ENCODE results near the gene TRMT1L.

Gene TRMT1L

GRCh38 chr1:185108321-185108720 lies 48.4 kb downstream of the TRMT1L start:
- Histone ChIP-seq H3K14ac (ENCODE audit: low read length in 2 of 2) (no peak overlapping the region), H2BK120ac (ENCODE audit: low read depth, low read length) (no peak overlapping the region), H3K4me1 (ENCODE audit: control insufficient read depth, insufficient read depth, low read depth, low read length) (no peaks in the 10 kb centered on the region), H4K91ac (ENCODE audit: low read length) (no peak overlapping the region), H2BK15ac (ENCODE audit: low read depth, poor library complexity, severe bottlenecking) (no peak overlapping the region), H3K4me3 (ENCODE audit: insufficient read depth in 1 of 2, low read depth in 1 of 2, low read length in 2 of 2) (no peak overlapping the region), H3K4me2 (ENCODE audit: low read length, poor library complexity, severe bottlenecking) (no peak overlapping the region), H3K79me1 (replicated peaks; ENCODE audit: low read length, poor library complexity, severe bottlenecking) (no peaks in the 10 kb centered on the region), H3K18ac (ENCODE audit: low read depth in 1 of 2, low read length in 2 of 2) (no peak overlapping the region), H4K8ac (ENCODE audit: low read length) (no peak overlapping the region), H3K27me3 (ENCODE audit: control insufficient read depth in 1 of 2, insufficient read depth in 1 of 2, low read length in 2 of 2) (no peaks in the 10 kb centered on the region), H2AK5ac (ENCODE audit: low read length, severe bottlenecking) (no peak overlapping the region), H3K36me3 (ENCODE audit: control insufficient read depth in 1 of 2, insufficient read depth in 2 of 2, low read depth in 1 of 2, low read length in 2 of 2) (peaks cover 0 to 20% of the 10 kb centered on the region in 2 experiments), H2BK12ac (ENCODE audit: low read length in 2 of 2) (no peak overlapping the region), H3K23ac (ENCODE audit: low read length in 2 of 2) (no peak overlapping the region), H3K9me3 (ENCODE audit: control insufficient read depth, low read length) (peaks cover 44% of the 10 kb centered on the region), H2BK5ac (ENCODE audit: low read depth, low read length, poor library complexity, severe bottlenecking) (no peak overlapping the region), H3K9ac (ENCODE audit: low read length) (no peak overlapping the region), H2AFZ (ENCODE audit: low read depth, low read length) (no peak overlapping the region), H3K27ac (ENCODE audit: low read length, poor library complexity, severe bottlenecking) (no peak overlapping the region), H3K4ac (ENCODE audit: low read depth in 1 of 2, low read length in 2 of 2) (no peak overlapping the region)
- peak; percentile 11 for DNase-seq

DNA sequence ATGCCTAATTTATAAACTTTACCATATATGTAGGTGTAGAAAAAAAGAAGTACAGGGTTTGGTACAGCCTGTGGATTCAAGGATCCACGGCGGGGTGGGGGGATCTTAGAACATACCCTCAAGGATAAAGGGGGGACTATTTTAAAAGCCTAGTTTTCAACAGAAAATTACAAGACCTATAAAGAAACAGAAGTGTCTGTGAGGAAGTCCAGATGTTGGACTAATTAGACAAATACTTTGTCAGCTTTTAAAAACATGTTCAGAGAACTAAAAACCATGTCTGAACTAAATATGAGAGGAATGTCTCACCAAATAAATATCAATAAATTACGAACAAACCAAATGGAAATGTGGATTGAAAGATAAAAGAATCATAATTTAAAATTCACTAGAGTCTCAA lies 51.6 kb downstream of the TRMT1L start:
- H3K27ac ChIP-seq (ENCODE audit: low read length, poor library complexity, severe bottlenecking) = no peak overlapping the region
- no peak overlapping the region for H2BK120ac ChIP-seq (ENCODE audit: low read depth, low read length)
- H2AFZ ChIP-seq (ENCODE audit: low read depth, low read length) = no peak overlapping the region
- peaks cover 0 to 44% of the 10 kb centered on the region in 2 experiments for H3K36me3 ChIP-seq (ENCODE audit: control insufficient read depth in 1 of 2, insufficient read depth in 2 of 2, low read depth in 1 of 2, low read length in 2 of 2)
- WGBS = no CpG with 5 or more reads among the region's 3 CpGs
- no peaks in the 10 kb centered on the region for H3K4me1 ChIP-seq (ENCODE audit: control insufficient read depth, insufficient read depth, low read depth, low read length)
- H3K14ac ChIP-seq (ENCODE audit: low read length in 2 of 2) = no peak overlapping the region
- H3K18ac ChIP-seq (ENCODE audit: low read depth in 1 of 2, low read length in 2 of 2) = no peak overlapping the region
- H2BK15ac ChIP-seq (ENCODE audit: low read depth, poor library complexity, severe bottlenecking) = no peak overlapping the region
- H3K4me3 ChIP-seq (ENCODE audit: insufficient read depth in 1 of 2, low read depth in 1 of 2, low read length in 2 of 2) = no peak overlapping the region
- H3K27me3 ChIP-seq (ENCODE audit: control insufficient read depth in 1 of 2, insufficient read depth in 1 of 2, low read length in 2 of 2) = no peaks in the 10 kb centered on the region
- H3K4me2 ChIP-seq (ENCODE audit: low read length, poor library complexity, severe bottlenecking) = no peak overlapping the region
- H2AK5ac ChIP-seq (ENCODE audit: low read length, severe bottlenecking) = no peak overlapping the region
- no peak overlapping the region for H4K91ac ChIP-seq (ENCODE audit: low read length)
- H2BK12ac ChIP-seq (ENCODE audit: low read length in 2 of 2) = no peak overlapping the region
- no peaks in the 10 kb centered on the region for H3K79me1 ChIP-seq (replicated peaks; ENCODE audit: low read length, poor library complexity, severe bottlenecking)
- H3K23ac ChIP-seq (ENCODE audit: low read length in 2 of 2) = no peak overlapping the region
- no peak overlapping the region for H4K8ac ChIP-seq (ENCODE audit: low read length)
- H3K9ac ChIP-seq (ENCODE audit: low read length) = no peak overlapping the region
- no peak overlapping the region for H2BK5ac ChIP-seq (ENCODE audit: low read depth, low read length, poor library complexity, severe bottlenecking)
- no peak for DNase-seq
- H3K4ac ChIP-seq (ENCODE audit: low read depth in 1 of 2, low read length in 2 of 2) = no peak overlapping the region
- H3K9me3 ChIP-seq (ENCODE audit: control insufficient read depth, low read length) = peaks cover 42% of the 10 kb centered on the region

GRCh38 chr1:185104083-185104482 lies 52.7 kb downstream of the TRMT1L start:
- DNase-seq = no peak
- H4K91ac ChIP-seq (ENCODE audit: low read length) = no peak overlapping the region
- H3K4me1 ChIP-seq (ENCODE audit: control insufficient read depth, insufficient read depth, low read depth, low read length) = no peaks in the 10 kb centered on the region
- no peak overlapping the region for H3K4ac ChIP-seq (ENCODE audit: low read depth in 1 of 2, low read length in 2 of 2)
- no peak overlapping the region for H2AK5ac ChIP-seq (ENCODE audit: low read length, severe bottlenecking)
- H2AFZ ChIP-seq (ENCODE audit: low read depth, low read length) = no peak overlapping the region
- H2BK5ac ChIP-seq (ENCODE audit: low read depth, low read length, poor library complexity, severe bottlenecking) = no peak overlapping the region
- no peak overlapping the region for H3K27ac ChIP-seq (ENCODE audit: low read length, poor library complexity, severe bottlenecking)
- no peak overlapping the region for H3K4me3 ChIP-seq (ENCODE audit: insufficient read depth in 1 of 2, low read depth in 1 of 2, low read length in 2 of 2)
- H2BK12ac ChIP-seq (ENCODE audit: low read length in 2 of 2) = no peak overlapping the region
- peaks cover 33% of the 10 kb centered on the region for H3K9me3 ChIP-seq (ENCODE audit: control insufficient read depth, low read length)
- no peak overlapping the region for H4K8ac ChIP-seq (ENCODE audit: low read length)
- peaks cover 0 to 54% of the 10 kb centered on the region in 2 experiments for H3K36me3 ChIP-seq (ENCODE audit: control insufficient read depth in 1 of 2, insufficient read depth in 2 of 2, low read depth in 1 of 2, low read length in 2 of 2)
- no peak overlapping the region for H3K4me2 ChIP-seq (ENCODE audit: low read length, poor library complexity, severe bottlenecking)
- H3K9ac ChIP-seq (ENCODE audit: low read length) = no peak overlapping the region
- H2BK120ac ChIP-seq (ENCODE audit: low read depth, low read length) = no peak overlapping the region
- H2BK15ac ChIP-seq (ENCODE audit: low read depth, poor library complexity, severe bottlenecking) = no peak overlapping the region
- H3K79me1 ChIP-seq (replicated peaks; ENCODE audit: low read length, poor library complexity, severe bottlenecking) = no peaks in the 10 kb centered on the region
- 100% methylated on average over 3 of the region's 3 CpGs for WGBS
- no peak overlapping the region for H3K14ac ChIP-seq (ENCODE audit: low read length in 2 of 2)
- H3K27me3 ChIP-seq (ENCODE audit: control insufficient read depth in 1 of 2, insufficient read depth in 1 of 2, low read length in 2 of 2) = no peaks in the 10 kb centered on the region
- no peak overlapping the region for H3K23ac ChIP-seq (ENCODE audit: low read length in 2 of 2)
- no peak overlapping the region for H3K18ac ChIP-seq (ENCODE audit: low read depth in 1 of 2, low read length in 2 of 2)

DNA sequence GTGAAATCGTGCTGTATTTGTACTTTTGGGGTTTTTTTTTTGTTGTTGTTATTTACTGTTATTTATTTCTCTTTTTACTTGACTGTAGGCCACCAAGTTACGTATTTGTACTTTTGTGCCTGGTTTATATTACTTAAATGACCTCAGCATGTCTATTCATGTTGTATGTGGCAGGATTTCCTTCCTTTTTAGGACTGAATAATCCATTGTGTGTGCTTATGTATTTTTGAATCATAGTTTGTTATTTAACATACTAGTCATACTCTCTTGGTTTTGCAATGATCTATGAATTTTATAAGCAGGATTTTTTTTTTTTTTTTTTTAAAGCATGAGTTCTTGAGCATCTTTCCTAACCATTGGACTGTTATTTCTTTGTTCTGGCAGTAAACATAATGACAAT lies 60.2 kb downstream of the TRMT1L start:
- Histone ChIP-seq H3K4me3 (ENCODE audit: insufficient read depth in 1 of 2, low read depth in 1 of 2, low read length in 2 of 2) (no peak overlapping the region), H3K27ac (ENCODE audit: low read length, poor library complexity, severe bottlenecking) (no peak overlapping the region), H3K36me3 (ENCODE audit: control insufficient read depth in 1 of 2, insufficient read depth in 2 of 2, low read depth in 1 of 2, low read length in 2 of 2) (peaks cover 3 to 71% of the 10 kb centered on the region in 2 experiments), H2AK5ac (ENCODE audit: low read length, severe bottlenecking) (no peak overlapping the region), H3K9ac (ENCODE audit: low read length) (no peak overlapping the region), H4K8ac (ENCODE audit: low read length) (no peak overlapping the region), H2AFZ (ENCODE audit: low read depth, low read length) (no peak overlapping the region), H3K4ac (ENCODE audit: low read depth in 1 of 2, low read length in 2 of 2) (no peak overlapping the region), H3K4me2 (ENCODE audit: low read length, poor library complexity, severe bottlenecking) (no peak overlapping the region), H3K9me3 (ENCODE audit: control insufficient read depth, low read length) (no peaks in the 10 kb centered on the region), H3K18ac (ENCODE audit: low read depth in 1 of 2, low read length in 2 of 2) (no peak overlapping the region), H4K91ac (ENCODE audit: low read length) (no peak overlapping the region), H2BK5ac (ENCODE audit: low read depth, low read length, poor library complexity, severe bottlenecking) (no peak overlapping the region), H3K4me1 (ENCODE audit: control insufficient read depth, insufficient read depth, low read depth, low read length) (no peaks in the 10 kb centered on the region), H3K79me1 (replicated peaks; ENCODE audit: low read length, poor library complexity, severe bottlenecking) (peaks cover 10% of the 10 kb centered on the region), H2BK120ac (ENCODE audit: low read depth, low read length) (no peak overlapping the region), H2BK15ac (ENCODE audit: low read depth, poor library complexity, severe bottlenecking) (no peak overlapping the region), H3K27me3 (ENCODE audit: control insufficient read depth in 1 of 2, insufficient read depth in 1 of 2, low read length in 2 of 2) (no peaks in the 10 kb centered on the region), H2BK12ac (ENCODE audit: low read length in 2 of 2) (no peak overlapping the region), H3K23ac (ENCODE audit: low read length in 2 of 2) (no peak overlapping the region), H3K14ac (ENCODE audit: low read length in 2 of 2) (no peak overlapping the region)
- DNase-seq = no peak
- WGBS = no CpG with 5 or more reads among the region's 2 CpGs

All from mesenchymal stem cell (in vitro differentiated cells and primary cell).